Measurements from ENCODE around the gene ZMAT2. TPM values are rescaled to one million over a fixed set of nuclear protein-coding genes. Genes with fewer than 3 reads are reported as not detected.

The ZMAT2 gene
- total and polyA plus RNA-seq, 10 of the 15 experiments (the other 5 are each of a cell fraction or from before 2014, with no cell fraction given) = 28.1 to 102 (median 42.9) TPM

- TF ChIP-seq KDM1A (IDR thresholded peaks at IDR 0.05; ENCODE audit: borderline replicate concordance) = no peak
- TF ChIP-seq, protein P1, sequence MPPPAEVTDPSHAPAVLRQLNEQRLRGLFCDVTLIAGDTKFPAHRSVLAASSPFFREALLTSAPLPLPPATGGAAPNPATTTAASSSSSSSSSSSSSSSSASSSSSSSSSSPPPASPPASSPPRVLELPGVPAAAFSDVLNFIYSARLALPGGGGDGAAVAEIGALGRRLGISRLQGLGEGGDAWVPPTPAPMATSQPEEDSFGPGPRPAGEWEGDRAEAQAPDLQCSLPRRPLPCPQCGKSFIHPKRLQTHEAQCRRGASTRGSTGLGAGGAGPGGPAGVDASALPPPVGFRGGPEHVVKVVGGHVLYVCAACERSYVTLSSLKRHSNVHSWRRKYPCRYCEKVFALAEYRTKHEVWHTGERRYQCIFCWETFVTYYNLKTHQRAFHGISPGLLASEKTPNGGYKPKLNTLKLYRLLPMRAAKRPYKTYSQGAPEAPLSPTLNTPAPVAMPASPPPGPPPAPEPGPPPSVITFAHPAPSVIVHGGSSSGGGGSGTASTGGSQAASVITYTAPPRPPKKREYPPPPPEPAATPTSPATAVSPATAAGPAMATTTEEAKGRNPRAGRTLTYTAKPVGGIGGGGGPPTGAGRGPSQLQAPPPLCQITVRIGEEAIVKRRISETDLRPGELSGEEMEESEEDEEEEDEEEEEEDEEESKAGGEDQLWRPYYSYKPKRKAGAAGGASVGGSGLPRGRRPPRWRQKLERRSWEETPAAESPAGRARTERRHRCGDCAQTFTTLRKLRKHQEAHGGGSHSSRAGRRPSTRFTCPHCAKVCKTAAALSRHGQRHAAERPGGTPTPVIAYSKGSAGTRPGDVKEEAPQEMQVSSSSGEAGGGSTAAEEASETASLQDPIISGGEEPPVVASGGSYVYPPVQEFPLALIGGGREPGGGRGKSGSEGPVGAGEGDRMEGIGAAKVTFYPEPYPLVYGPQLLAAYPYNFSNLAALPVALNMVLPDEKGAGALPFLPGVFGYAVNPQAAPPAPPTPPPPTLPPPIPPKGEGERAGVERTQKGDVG (CRISPR knock-in tag; IDR thresholded peaks at IDR 0.05) = no peak
- peak; percentile 72 for TF ChIP-seq POLR2A (IDR thresholded peaks at IDR 0.05; ENCODE audit: low read depth, low read length)
- TF ChIP-seq FOXK2 (IDR thresholded peaks at IDR 0.05) = peak; percentile 49; the same call in 1 of the 2 replicates
- TF ChIP-seq, protein P2, sequence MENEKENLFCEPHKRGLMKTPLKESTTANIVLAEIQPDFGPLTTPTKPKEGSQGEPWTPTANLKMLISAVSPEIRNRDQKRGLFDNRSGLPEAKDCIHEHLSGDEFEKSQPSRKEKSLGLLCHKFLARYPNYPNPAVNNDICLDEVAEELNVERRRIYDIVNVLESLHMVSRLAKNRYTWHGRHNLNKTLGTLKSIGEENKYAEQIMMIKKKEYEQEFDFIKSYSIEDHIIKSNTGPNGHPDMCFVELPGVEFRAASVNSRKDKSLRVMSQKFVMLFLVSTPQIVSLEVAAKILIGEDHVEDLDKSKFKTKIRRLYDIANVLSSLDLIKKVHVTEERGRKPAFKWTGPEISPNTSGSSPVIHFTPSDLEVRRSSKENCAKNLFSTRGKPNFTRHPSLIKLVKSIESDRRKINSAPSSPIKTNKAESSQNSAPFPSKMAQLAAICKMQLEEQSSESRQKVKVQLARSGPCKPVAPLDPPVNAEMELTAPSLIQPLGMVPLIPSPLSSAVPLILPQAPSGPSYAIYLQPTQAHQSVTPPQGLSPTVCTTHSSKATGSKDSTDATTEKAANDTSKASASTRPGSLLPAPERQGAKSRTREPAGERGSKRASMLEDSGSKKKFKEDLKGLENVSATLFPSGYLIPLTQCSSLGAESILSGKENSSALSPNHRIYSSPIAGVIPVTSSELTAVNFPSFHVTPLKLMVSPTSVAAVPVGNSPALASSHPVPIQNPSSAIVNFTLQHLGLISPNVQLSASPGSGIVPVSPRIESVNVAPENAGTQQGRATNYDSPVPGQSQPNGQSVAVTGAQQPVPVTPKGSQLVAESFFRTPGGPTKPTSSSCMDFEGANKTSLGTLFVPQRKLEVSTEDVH (IDR thresholded peaks at IDR 0.05; ENCODE audit: low read depth, partially characterized antibody) = peak; percentile 28
- TF ChIP-seq SREBF2 (IDR thresholded peaks at IDR 0.05; ENCODE audit: low read length) = peak; percentile 100
- no peak for TF ChIP-seq SUZ12 (IDR thresholded peaks at IDR 0.05; ENCODE audit: unreplicated experiment)
- no peak for TF ChIP-seq POLR2AphosphoS2 (IDR thresholded peaks at IDR 0.05; ENCODE audit: low read depth, low read length)
- no peak for TF ChIP-seq TAF1 (IDR thresholded peaks at IDR 0.05; ENCODE audit: borderline replicate concordance, low read depth, low read length)
- peak; percentile 95 for TF ChIP-seq ZSCAN29 (IDR thresholded peaks at IDR 0.05)
- peak; percentile 96 for TF ChIP-seq DPF2 (IDR thresholded peaks at IDR 0.05)
- peak; percentile 99 for TF ChIP-seq TARDBP (IDR thresholded peaks at IDR 0.05; ENCODE audit: borderline replicate concordance)
- no peak for TF ChIP-seq CBX3 (IDR thresholded peaks at IDR 0.05; ENCODE audit: borderline replicate concordance, low read depth)
- TF ChIP-seq JUNB (IDR thresholded peaks at IDR 0.05) = peak; percentile 100
- TF ChIP-seq TBL1XR1 (IDR thresholded peaks at IDR 0.05; ENCODE audit: low read depth, low read length) = peak; percentile 98
- TF ChIP-seq, protein P3, sequence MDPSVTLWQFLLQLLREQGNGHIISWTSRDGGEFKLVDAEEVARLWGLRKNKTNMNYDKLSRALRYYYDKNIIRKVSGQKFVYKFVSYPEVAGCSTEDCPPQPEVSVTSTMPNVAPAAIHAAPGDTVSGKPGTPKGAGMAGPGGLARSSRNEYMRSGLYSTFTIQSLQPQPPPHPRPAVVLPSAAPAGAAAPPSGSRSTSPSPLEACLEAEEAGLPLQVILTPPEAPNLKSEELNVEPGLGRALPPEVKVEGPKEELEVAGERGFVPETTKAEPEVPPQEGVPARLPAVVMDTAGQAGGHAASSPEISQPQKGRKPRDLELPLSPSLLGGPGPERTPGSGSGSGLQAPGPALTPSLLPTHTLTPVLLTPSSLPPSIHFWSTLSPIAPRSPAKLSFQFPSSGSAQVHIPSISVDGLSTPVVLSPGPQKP (IDR thresholded peaks at IDR 0.05; ENCODE audit: low read depth, low read length) = no peak
- TF ChIP-seq SPI1 (IDR thresholded peaks at IDR 0.05; ENCODE audit: borderline replicate concordance, insufficient read depth, low read depth, low read length) = no peak
- peak; percentile 99 for TF ChIP-seq CREM (IDR thresholded peaks at IDR 0.05; ENCODE audit: low read depth)
- TF ChIP-seq, protein P4, sequence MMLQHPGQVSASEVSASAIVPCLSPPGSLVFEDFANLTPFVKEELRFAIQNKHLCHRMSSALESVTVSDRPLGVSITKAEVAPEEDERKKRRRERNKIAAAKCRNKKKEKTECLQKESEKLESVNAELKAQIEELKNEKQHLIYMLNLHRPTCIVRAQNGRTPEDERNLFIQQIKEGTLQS (IDR thresholded peaks at IDR 0.05; ENCODE audit: borderline replicate concordance, extremely low read depth, low read depth, low read length) = peak; percentile 48; the same call in 1 of the 2 replicates
- TF ChIP-seq RAD21 (IDR thresholded peaks at IDR 0.05; ENCODE audit: insufficient read depth, low read depth, low read length) = no peak
- TF ChIP-seq SRF (IDR thresholded peaks at IDR 0.05; ENCODE audit: low read depth in 2 of 2, low read length in 2 of 2) = 0 out of 4 replicates have a peak, but pooled peaks of 1 of the 2 experiments have one; percentile 77
- TF ChIP-seq SIN3A (IDR thresholded peaks at IDR 0.05; ENCODE audit: low read depth, low read length) = peak; percentile 84
- TF ChIP-seq MLLT1 (IDR thresholded peaks at IDR 0.05) = no peak
Observed at GRCh38 chr5:140710899-140711552, 10.8 kb downstream of the ZMAT2 start (continued).
